ENCODE measurements around the gene KLLN. TPM values are rescaled to one million over a fixed set of nuclear protein-coding genes. Genes with fewer than 3 reads are reported as not detected.

Gene KLLN
- total and polyA plus RNA-seq, 2 of the 13 experiments (the other 11 are each of a cell fraction or from before 2014, with no cell fraction given): 0.08 to 0.44 TPM

- Histone ChIP-seq H4K20me1 (ENCODE audit: insufficient read depth, low read length) (peaks cover 16% of the 10 kb centered on the region), H3K9me3 (ENCODE audit: low read length) (no peaks in the 10 kb centered on the region), H3K36me3 (replicated peaks in 1 of 2; ENCODE audit: control insufficient read depth in 1 of 2, insufficient read depth in 2 of 2, low read length in 2 of 2) (no peaks in the 10 kb centered on the region), H2AFZ (ENCODE audit: low read length) (peak overlapping the region; percentile 67), H3K4me1 (ENCODE audit: insufficient read depth, low read length) (peaks cover 13% of the 10 kb centered on the region), H3K27ac (ENCODE audit: extremely low read length, insufficient read depth, low read length) (no peak overlapping the region), H3K27me3 (ENCODE audit: control insufficient read depth in 1 of 2, insufficient read depth in 2 of 2, low read length in 2 of 2) (no peaks in the 10 kb centered on the region; a peak in 1 of 5 replicates), H3K9ac (ENCODE audit: insufficient read depth, low read depth, low read length) (peak overlapping the region; percentile 82), H3K4me2 (ENCODE audit: low read depth, low read length) (peak overlapping the region; percentile 97), H3K4me3 (replicated peaks in 1 of 3; ENCODE audit: insufficient read depth in 1 of 3, low read depth in 2 of 3, low read length in 3 of 3) (peak overlapping the region; percentile 65 to 94 (median 80)), H3K79me2 (ENCODE audit: insufficient read depth, low read length) (peaks cover 19% of the 10 kb centered on the region)
- POLR2A ChIA-PET: interaction anchor here (0.9 to 3.6 kb wide), 9 partner anchors 12 to 526 kb away, joined by 3 to 31 read pairs (median 7); partner anchors contain the start of genes ATAD1 and MINPP1
- TF ChIP-seq LRRFIP1 (CRISPR knock-in tag; conservative IDR thresholded peaks at IDR 0.05): no peak
- TF ChIP-seq RBAK (CRISPR knock-in tag; IDR thresholded peaks at IDR 0.05): no peak
- no peak for TF ChIP-seq TERF1 (CRISPR knock-in tag; IDR thresholded peaks at IDR 0.05)
- no peak for TF ChIP-seq PRDM10 (CRISPR knock-in tag; IDR thresholded peaks at IDR 0.05; ENCODE audit: low read depth)
- no peak for TF ChIP-seq IRX3 (CRISPR knock-in tag; IDR thresholded peaks at IDR 0.05; ENCODE audit: borderline replicate concordance, low read depth)
- no peak for TF ChIP-seq ZSCAN12 (CRISPR knock-in tag; IDR thresholded peaks at IDR 0.05)
- TF ChIP-seq ZBTB33 (CRISPR knock-in tag; IDR thresholded peaks at IDR 0.05): no peak
- TF ChIP-seq SMAD1 (CRISPR knock-in tag; IDR thresholded peaks at IDR 0.05; ENCODE audit: borderline replicate concordance, low read depth): no peak
- no peak for TF ChIP-seq NFYB (CRISPR knock-in tag; IDR thresholded peaks at IDR 0.05)
- no peak for TF ChIP-seq ATF3 (CRISPR knock-in tag; IDR thresholded peaks at IDR 0.05)
- no peak for TF ChIP-seq RFX3 (CRISPR knock-in tag; IDR thresholded peaks at IDR 0.05)
- ATAC-seq (no peak), DNase-seq (ENCODE audit: low spot score) (no peak), FAIRE-seq (no peak)
- in situ Hi-C loops (cut with HindIII; ENCODE audit: extremely low pct_ligation_motif_present, low pct_unique_long_range_greater_than_20kb) (loop anchor here (5.0 kb wide), 2 partner anchors 251 to 526 kb away; no protein-coding TSS in a partner anchor), intact Hi-C loops (cut with micrococcal nuclease; ENCODE audit: unreplicated experiment) (loop anchor here (1.0 kb wide), 1 partner anchor 253 kb away; no protein-coding TSS in a partner anchor)
- no TSS peak for BruUV-seq (replicated peaks)
- CTCF ChIA-PET (ENCODE audit: low intra/inter-chr PET ratio, low total read pairs): interaction anchor here (0.9 to 1.3 kb wide), 2 partner anchors 253 to 528 kb away, joined by 3 to 5 read pairs; no protein-coding TSS in a partner anchor
- 19% methylated on average over 4 of the region's 4 CpGs for WGBS (ENCODE audit: low lambda C conversion rate)
Observed at GRCh38 chr10:87860816-87861403, 2.4 kb downstream of the KLLN start.

All from HepG2 (cell line).